Neural progenitor cell (in vitro differentiated cells): Measurements from ENCODE around the gene FNDC8. TPM values are rescaled to one million over a fixed set of nuclear protein-coding genes. Genes with fewer than 3 reads are reported as not detected.

Source experiments
- DNase-seq: peaks from one replicate; pipeline ENCODE4 v3.0.0-alpha.2; 2016; ENCODE audit warnings: low spot score
- H2AFZ ChIP-seq: fragments of 200-600 bp; sonication (generic); replicated peaks from 2 replicates; pipeline ENCODE4 v1.6.1; 2016; ENCODE audit warnings: antibody characterized with exemption
- H3F3A ChIP-seq: fragments of 200-600 bp; sonication (generic); 2 replicates; pipeline ENCODE4 v1.6.1; 2016; ENCODE audit warnings: antibody characterized with exemption, low read depth
- H3K27ac ChIP-seq: fragments of 200-600 bp; sonication (generic); 2 replicates; pipeline ENCODE4 v1.5.1; 2016; ENCODE audit warnings: mild to moderate bottlenecking
- H3K27me3 ChIP-seq: fragments of 200-600 bp; sonication (generic); 2 replicates; pipeline ENCODE4 v1.6.1; 2016; ENCODE audit warnings: mild to moderate bottlenecking, moderate library complexity
- H3K36me3 ChIP-seq: fragments of 200-600 bp; sonication (generic); 2 replicates; pipeline ENCODE4 v1.5.1; 2016
- H3K4me1 ChIP-seq: fragments of 200-600 bp; sonication (generic); 2 replicates; pipeline ENCODE4 v1.6.1; 2016; ENCODE audit warnings: mixed run types
- H3K4me2 ChIP-seq: fragments of 200-600 bp; sonication (generic); 2 replicates; pipeline ENCODE4 v1.6.1; 2016
- H3K4me3 ChIP-seq: fragments of 200-600 bp; sonication (generic); 2 replicates; pipeline ENCODE4 v1.5.1; 2016
- H3K79me2 ChIP-seq: fragments of 200-600 bp; sonication (generic); 2 replicates; pipeline ENCODE4 v1.6.1; 2016; ENCODE audit warnings: low read depth
- H3K9ac ChIP-seq: fragments of 200-600 bp; sonication (generic); 2 replicates; pipeline ENCODE4 v1.6.1; 2016
- H3K9me3 ChIP-seq: fragments of 200-600 bp; sonication (generic); 2 replicates; pipeline ENCODE4 v1.5.1; 2016; ENCODE audit warnings: low read depth
- H4K20me1 ChIP-seq: fragments of 200-600 bp; sonication (generic); 2 replicates; pipeline ENCODE4 v1.6.1; 2016; ENCODE audit warnings: low read depth
- H3K27ac Mint-ChIP-seq: 3 replicates; pipeline ENCODE4 v1.8.0; 2021; ENCODE audit warnings: mixed read lengths
- H3K27me3 Mint-ChIP-seq: 2 replicates; pipeline ENCODE4 v1.8.0; 2022; ENCODE audit warnings: low read depth, mild to moderate bottlenecking, inconsistent platforms, moderate library complexity, mixed read lengths; ENCODE audit not compliant: insufficient read depth
- H3K36me3 Mint-ChIP-seq: 3 replicates; pipeline ENCODE4 v1.8.0; 2021; ENCODE audit warnings: mixed read lengths
- H3K4me1 Mint-ChIP-seq: 3 replicates; pipeline ENCODE4 v1.8.0; 2021; ENCODE audit warnings: mixed read lengths
- H3K4me3 Mint-ChIP-seq: 3 replicates; pipeline ENCODE4 v1.8.0; 2021; ENCODE audit warnings: mild to moderate bottlenecking, moderate library complexity, mixed read lengths
- H3K9me3 Mint-ChIP-seq: 3 replicates; pipeline ENCODE4 v1.8.0; 2020; ENCODE audit warnings: mixed read lengths
- EZH2 ChIP-seq: fragments of 200-600 bp; sonication (generic); IDR thresholded peaks from 2 replicates; pipeline ENCODE4 v1.6.1; 2017; ENCODE audit warnings: antibody characterized with exemption, mild to moderate bottlenecking, moderate library complexity
- EZH2phosphoT487 ChIP-seq: fragments of 200-600 bp; sonication (generic); IDR thresholded peaks from 2 replicates; pipeline ENCODE4 v1.6.1; 2017; ENCODE audit warnings: antibody characterized with exemption
- total RNA-seq: library from RNA; depleted of rRNA; stranded (reverse); fragments of >200 nt; gene quantifications from 2 replicates; pipeline ENCODE4 v1.2.3, GENCODE V29; 2015; ENCODE audit warnings: low replicate concordance
- TF ChIP-seq, protein P1 (sequence below): fragments of 200-600 bp; sonication (generic); IDR thresholded peaks from 2 replicates; pipeline ENCODE4 v1.5.1; 2017; ENCODE audit warnings: antibody characterized with exemption, mild to moderate bottlenecking

The FNDC8 gene
- total RNA-seq, 1 donor from 2014 or later = not detected

DNA sequence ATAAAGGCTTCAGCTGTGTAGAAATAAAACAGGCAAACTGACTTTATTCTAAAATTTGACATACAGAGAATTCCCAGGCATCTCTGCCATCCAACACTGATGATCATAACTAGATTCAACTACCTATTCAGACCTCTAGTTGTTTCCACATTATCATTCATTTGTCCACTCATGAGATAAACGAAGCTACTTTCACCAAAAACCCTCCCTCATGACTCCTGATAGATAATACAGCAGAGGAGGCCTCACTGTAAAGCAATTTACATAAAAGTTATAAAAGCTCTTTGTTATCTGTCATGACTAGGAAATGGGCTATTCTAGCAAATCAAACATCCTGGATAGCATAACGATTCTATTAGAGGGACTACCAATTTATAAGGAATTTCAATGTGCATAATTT lies 38.3 kb upstream of the FNDC8 start:
- DNase-seq = no peak
- H3K9me3 Mint-ChIP-seq = no peaks in the 10 kb centered on the region
- H3K27ac ChIP-seq = no peak overlapping the region
- peaks cover 4% of the 10 kb centered on the region for H4K20me1 ChIP-seq
- peaks cover 7% of the 10 kb centered on the region for H3K79me2 ChIP-seq
- H3K9me3 ChIP-seq = no peaks in the 10 kb centered on the region
- no peak overlapping the region for H3K9ac ChIP-seq
- peaks cover 13% of the 10 kb centered on the region for H3K4me1 Mint-ChIP-seq
- no peak overlapping the region for H3K27ac Mint-ChIP-seq
- TF ChIP-seq, protein P1, sequence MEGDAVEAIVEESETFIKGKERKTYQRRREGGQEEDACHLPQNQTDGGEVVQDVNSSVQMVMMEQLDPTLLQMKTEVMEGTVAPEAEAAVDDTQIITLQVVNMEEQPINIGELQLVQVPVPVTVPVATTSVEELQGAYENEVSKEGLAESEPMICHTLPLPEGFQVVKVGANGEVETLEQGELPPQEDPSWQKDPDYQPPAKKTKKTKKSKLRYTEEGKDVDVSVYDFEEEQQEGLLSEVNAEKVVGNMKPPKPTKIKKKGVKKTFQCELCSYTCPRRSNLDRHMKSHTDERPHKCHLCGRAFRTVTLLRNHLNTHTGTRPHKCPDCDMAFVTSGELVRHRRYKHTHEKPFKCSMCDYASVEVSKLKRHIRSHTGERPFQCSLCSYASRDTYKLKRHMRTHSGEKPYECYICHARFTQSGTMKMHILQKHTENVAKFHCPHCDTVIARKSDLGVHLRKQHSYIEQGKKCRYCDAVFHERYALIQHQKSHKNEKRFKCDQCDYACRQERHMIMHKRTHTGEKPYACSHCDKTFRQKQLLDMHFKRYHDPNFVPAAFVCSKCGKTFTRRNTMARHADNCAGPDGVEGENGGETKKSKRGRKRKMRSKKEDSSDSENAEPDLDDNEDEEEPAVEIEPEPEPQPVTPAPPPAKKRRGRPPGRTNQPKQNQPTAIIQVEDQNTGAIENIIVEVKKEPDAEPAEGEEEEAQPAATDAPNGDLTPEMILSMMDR = no peak
- no peak overlapping the region for H3K4me2 ChIP-seq
- H3K4me1 ChIP-seq = peaks cover 16% of the 10 kb centered on the region
- peaks cover 12% of the 10 kb centered on the region for H3K27me3 ChIP-seq
- no peak overlapping the region for H2AFZ ChIP-seq
- H3K27me3 Mint-ChIP-seq = peaks cover 3% of the 10 kb centered on the region
- no peaks in the 10 kb centered on the region for H3K36me3 ChIP-seq
- no peak overlapping the region for H3K4me3 ChIP-seq
- H3K36me3 Mint-ChIP-seq = no peaks in the 10 kb centered on the region
- peaks cover under 1% of the 10 kb centered on the region for H3F3A ChIP-seq
- no peak overlapping the region for H3K4me3 Mint-ChIP-seq

DNA sequence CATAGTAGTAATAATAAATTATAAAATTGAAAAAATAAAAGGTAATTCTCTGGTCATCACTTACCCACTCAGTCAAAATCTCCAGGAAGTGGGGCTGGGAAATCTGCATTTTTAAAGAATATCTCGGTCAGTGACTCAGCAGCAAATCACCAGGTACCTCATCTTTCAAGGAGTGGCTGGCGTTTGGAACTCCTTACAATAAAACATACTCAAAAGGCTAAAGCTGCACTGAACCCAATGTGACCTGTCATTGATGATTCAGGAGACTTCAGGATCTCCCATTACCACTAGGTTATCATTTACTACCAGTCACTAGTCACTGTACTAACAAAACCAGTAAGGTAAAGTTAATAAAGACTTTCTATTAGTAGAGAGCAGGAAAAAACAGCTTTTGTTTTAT lies 36.4 kb upstream of the FNDC8 start:
- Histone ChIP-seq H3F3A (peaks cover 13% of the 10 kb centered on the region), H3K79me2 (peaks cover 7% of the 10 kb centered on the region), H3K27me3 (peaks cover 18% of the 10 kb centered on the region), H3K36me3 (no peaks in the 10 kb centered on the region), H4K20me1 (peaks cover 7% of the 10 kb centered on the region), H3K4me1 (peaks cover 16% of the 10 kb centered on the region), H3K27ac (no peak overlapping the region), H3K4me3 (no peak overlapping the region), H3K9ac (no peak overlapping the region), H2AFZ (no peak overlapping the region), H3K9me3 (no peaks in the 10 kb centered on the region), H3K4me2 (no peak overlapping the region)
- Mint-ChIP-seq H3K27me3 (peaks cover 5% of the 10 kb centered on the region), H3K9me3 (no peaks in the 10 kb centered on the region), H3K4me1 (peaks cover 15% of the 10 kb centered on the region), H3K36me3 (no peaks in the 10 kb centered on the region), H3K27ac (no peak overlapping the region), H3K4me3 (no peak overlapping the region)
- no peak for DNase-seq
- TF ChIP-seq, protein P1 = no peak
- TF ChIP-seq EZH2phosphoT487 (no peak), EZH2 (no peak)

DNA sequence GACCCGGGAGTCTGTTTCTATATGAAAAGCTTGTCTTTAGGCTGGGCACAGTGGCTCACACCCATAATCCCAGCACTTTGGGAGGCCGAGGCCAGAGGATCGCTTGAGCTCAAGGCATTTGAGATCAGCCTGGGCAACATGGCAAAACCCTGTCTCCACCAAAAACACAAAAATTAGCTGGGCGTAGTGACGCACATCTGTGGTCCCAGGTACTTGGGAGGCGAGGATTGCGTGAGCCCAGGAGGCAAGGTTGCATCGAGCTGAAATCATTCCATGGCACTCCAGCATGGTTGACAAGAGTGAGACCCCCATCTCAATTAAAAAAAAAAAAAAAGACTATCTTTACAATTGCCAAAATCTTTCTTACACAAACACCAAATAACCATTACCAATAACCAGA lies 35.3 kb upstream of the FNDC8 start:
- Mint-ChIP-seq H3K27me3 (peaks cover 5% of the 10 kb centered on the region), H3K36me3 (no peaks in the 10 kb centered on the region), H3K4me3 (no peak overlapping the region), H3K27ac (no peak overlapping the region), H3K9me3 (no peaks in the 10 kb centered on the region), H3K4me1 (peaks cover 15% of the 10 kb centered on the region)
- no peak overlapping the region for H3K4me3 ChIP-seq
- H3K79me2 ChIP-seq = peaks cover 4% of the 10 kb centered on the region
- no peaks in the 10 kb centered on the region for H3K9me3 ChIP-seq
- H3K4me1 ChIP-seq = peaks cover 16% of the 10 kb centered on the region
- H3K4me2 ChIP-seq = no peak overlapping the region
- H3K27me3 ChIP-seq = peaks cover 18% of the 10 kb centered on the region
- no peak overlapping the region for H3K9ac ChIP-seq
- peaks cover 14% of the 10 kb centered on the region for H3F3A ChIP-seq
- H3K36me3 ChIP-seq = no peaks in the 10 kb centered on the region
- peaks cover 7% of the 10 kb centered on the region for H4K20me1 ChIP-seq
- TF ChIP-seq, protein P1 = no peak
- no peak for TF ChIP-seq EZH2
- H3K27ac ChIP-seq = no peak overlapping the region
- H2AFZ ChIP-seq = no peak overlapping the region
- no peak for DNase-seq
